ENCODE measurements around the gene GIT1. TPM values are rescaled to one million over a fixed set of nuclear protein-coding genes. Genes with fewer than 3 reads are reported as not detected.

GIT1 gene
- total and polyA plus RNA-seq, 2 of the 13 experiments (the other 11 are each of a cell fraction or from before 2014, with no cell fraction given): 14.2 to 30.8 TPM

DNA sequence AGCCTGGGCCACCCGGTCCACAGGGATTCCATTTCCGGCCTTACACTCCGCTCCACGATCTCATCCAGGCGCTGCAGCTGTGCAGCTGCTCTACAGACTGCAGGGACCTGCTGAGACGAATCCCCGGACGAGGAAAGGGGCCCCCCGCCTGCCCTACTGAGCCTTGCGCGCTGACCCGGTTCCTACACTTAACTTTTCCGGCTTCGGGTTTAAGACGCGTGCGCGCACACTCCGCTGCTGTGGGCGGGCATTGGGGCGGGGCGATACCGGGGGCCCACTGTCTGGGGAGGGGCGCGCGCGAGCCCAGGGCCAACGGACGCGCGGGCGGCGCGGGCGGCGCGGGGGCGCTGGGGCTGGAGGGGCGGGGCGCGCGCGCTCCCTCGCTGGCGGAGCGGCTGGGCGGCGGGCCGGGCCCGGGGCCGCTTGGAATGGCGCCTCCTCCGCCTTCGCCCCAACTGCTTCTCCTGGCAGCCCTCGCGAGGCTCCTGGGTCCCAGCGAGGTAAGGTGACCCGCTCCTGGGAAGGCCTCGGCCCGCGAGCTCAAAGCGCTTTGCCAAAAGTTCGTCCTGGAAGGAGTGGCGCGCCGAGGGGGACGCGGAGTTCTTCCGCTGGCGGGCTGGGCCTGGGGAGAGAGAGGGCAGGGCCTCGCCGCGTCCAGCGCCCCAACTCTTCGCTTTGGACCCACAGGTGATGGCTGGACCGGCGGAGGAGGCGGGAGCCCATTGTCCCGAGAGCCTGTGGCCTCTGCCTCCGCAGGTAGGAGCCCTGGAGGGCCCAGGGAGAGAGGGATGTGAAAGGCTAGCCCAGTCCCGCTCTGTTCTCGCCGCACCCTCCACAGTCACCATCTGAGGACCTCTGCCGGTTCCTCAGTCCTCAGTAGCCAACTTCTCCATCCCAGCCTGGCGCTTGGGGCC lies 20.9 kb downstream of the GIT1 start, which contains the start of gene TP53I13 (continued):
- TF ChIP-seq, protein P1, sequence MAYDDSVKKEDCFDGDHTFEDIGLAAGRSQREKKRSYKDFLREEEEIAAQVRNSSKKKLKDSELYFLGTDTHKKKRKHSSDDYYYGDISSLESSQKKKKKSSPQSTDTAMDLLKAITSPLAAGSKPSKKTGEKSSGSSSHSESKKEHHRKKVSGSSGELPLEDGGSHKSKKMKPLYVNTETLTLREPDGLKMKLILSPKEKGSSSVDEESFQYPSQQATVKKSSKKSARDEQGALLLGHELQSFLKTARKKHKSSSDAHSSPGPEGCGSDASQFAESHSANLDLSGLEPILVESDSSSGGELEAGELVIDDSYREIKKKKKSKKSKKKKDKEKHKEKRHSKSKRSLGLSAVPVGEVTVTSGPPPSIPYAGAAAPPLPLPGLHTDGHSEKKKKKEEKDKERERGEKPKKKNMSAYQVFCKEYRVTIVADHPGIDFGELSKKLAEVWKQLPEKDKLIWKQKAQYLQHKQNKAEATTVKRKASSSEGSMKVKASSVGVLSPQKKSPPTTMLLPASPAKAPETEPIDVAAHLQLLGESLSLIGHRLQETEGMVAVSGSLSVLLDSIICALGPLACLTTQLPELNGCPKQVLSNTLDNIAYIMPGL (CRISPR knock-in tag; IDR thresholded peaks at IDR 0.05; ENCODE audit: borderline replicate concordance in 1 of 2, low read depth in 1 of 2): peak; percentile 34 to 56; a peak in 1 of 4 replicates
- TF ChIP-seq ZNF614 (CRISPR knock-in tag; IDR thresholded peaks at IDR 0.05; ENCODE audit: borderline replicate concordance) (no peak), ZNF678 (CRISPR knock-in tag; IDR thresholded peaks at IDR 0.05) (peak; percentile 49; the same call in 1 of the 2 replicates), ZSCAN25 (CRISPR knock-in tag; IDR thresholded peaks at IDR 0.05) (no peak), JUN (CRISPR knock-in tag; IDR thresholded peaks at IDR 0.05) (no peak), ZKSCAN1 (IDR thresholded peaks at IDR 0.05; ENCODE audit: low read length) (no peak), ZNF598 (CRISPR knock-in tag; IDR thresholded peaks at IDR 0.05; ENCODE audit: borderline replicate concordance) (no peak), STAT5B (CRISPR knock-in tag; IDR thresholded peaks at IDR 0.05) (no peak), SRSF1 (optimal IDR thresholded peaks at IDR 0.05; ENCODE audit: low read depth, low read length) (peak; percentile 55), ETV5 (CRISPR knock-in tag; IDR thresholded peaks at IDR 0.05; ENCODE audit: borderline replicate concordance) (0 out of 2 replicates have a peak, but pooled peaks have one; percentile 29)
- TF ChIP-seq, protein P2, sequence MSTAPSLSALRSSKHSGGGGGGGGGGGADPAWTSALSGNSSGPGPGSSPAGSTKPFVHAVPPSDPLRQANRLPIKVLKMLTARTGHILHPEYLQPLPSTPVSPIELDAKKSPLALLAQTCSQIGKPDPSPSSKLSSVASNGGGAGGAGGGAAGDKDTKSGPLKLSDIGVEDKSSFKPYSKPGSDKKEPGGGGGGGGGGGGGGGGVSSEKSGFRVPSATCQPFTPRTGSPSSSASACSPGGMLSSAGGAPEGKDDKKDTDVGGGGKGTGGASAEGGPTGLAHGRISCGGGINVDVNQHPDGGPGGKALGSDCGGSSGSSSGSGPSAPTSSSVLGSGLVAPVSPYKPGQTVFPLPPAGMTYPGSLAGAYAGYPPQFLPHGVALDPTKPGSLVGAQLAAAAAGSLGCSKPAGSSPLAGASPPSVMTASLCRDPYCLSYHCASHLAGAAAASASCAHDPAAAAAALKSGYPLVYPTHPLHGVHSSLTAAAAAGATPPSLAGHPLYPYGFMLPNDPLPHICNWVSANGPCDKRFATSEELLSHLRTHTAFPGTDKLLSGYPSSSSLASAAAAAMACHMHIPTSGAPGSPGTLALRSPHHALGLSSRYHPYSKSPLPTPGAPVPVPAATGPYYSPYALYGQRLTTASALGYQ (CRISPR knock-in tag; IDR thresholded peaks at IDR 0.05): no peak
- TF ChIP-seq, protein P3, sequence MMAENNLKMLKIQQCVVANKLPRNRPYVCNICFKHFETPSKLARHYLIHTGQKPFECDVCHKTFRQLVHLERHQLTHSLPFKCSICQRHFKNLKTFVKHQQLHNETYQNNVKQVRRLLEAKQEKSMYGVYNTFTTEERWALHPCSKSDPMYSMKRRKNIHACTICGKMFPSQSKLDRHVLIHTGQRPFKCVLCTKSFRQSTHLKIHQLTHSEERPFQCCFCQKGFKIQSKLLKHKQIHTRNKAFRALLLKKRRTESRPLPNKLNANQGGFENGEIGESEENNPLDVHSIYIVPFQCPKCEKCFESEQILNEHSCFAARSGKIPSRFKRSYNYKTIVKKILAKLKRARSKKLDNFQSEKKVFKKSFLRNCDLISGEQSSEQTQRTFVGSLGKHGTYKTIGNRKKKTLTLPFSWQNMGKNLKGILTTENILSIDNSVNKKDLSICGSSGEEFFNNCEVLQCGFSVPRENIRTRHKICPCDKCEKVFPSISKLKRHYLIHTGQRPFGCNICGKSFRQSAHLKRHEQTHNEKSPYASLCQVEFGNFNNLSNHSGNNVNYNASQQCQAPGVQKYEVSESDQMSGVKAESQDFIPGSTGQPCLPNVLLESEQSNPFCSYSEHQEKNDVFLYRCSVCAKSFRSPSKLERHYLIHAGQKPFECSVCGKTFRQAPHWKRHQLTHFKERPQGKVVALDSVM (CRISPR knock-in tag; IDR thresholded peaks at IDR 0.05): no peak
- TF ChIP-seq, protein P4, sequence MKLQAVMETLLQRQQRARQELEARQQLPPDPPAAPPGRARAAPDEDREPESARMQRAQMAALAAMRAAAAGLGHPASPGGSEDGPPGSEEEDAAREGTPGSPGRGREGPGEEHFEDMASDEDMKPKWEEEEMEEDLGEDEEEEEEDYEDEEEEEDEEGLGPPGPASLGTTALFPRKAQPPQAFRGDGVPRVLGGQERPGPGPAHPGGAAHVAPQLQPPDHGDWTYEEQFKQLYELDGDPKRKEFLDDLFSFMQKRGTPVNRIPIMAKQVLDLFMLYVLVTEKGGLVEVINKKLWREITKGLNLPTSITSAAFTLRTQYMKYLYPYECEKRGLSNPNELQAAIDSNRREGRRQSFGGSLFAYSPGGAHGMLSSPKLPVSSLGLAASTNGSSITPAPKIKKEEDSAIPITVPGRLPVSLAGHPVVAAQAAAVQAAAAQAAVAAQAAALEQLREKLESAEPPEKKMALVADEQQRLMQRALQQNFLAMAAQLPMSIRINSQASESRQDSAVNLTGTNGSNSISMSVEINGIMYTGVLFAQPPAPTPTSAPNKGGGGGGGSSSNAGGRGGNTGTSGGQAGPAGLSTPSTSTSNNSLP (IDR thresholded peaks at IDR 0.05; ENCODE audit: low read depth, low read length): no peak
- TF ChIP-seq, protein P5, sequence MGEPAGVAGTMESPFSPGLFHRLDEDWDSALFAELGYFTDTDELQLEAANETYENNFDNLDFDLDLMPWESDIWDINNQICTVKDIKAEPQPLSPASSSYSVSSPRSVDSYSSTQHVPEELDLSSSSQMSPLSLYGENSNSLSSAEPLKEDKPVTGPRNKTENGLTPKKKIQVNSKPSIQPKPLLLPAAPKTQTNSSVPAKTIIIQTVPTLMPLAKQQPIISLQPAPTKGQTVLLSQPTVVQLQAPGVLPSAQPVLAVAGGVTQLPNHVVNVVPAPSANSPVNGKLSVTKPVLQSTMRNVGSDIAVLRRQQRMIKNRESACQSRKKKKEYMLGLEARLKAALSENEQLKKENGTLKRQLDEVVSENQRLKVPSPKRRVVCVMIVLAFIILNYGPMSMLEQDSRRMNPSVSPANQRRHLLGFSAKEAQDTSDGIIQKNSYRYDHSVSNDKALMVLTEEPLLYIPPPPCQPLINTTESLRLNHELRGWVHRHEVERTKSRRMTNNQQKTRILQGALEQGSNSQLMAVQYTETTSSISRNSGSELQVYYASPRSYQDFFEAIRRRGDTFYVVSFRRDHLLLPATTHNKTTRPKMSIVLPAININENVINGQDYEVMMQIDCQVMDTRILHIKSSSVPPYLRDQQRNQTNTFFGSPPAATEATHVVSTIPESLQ (CRISPR knock-in tag; conservative IDR thresholded peaks at IDR 0.05): no peak
